Measurements from ENCODE around the gene SLC25A24.

SLC25A24 gene

DNA sequence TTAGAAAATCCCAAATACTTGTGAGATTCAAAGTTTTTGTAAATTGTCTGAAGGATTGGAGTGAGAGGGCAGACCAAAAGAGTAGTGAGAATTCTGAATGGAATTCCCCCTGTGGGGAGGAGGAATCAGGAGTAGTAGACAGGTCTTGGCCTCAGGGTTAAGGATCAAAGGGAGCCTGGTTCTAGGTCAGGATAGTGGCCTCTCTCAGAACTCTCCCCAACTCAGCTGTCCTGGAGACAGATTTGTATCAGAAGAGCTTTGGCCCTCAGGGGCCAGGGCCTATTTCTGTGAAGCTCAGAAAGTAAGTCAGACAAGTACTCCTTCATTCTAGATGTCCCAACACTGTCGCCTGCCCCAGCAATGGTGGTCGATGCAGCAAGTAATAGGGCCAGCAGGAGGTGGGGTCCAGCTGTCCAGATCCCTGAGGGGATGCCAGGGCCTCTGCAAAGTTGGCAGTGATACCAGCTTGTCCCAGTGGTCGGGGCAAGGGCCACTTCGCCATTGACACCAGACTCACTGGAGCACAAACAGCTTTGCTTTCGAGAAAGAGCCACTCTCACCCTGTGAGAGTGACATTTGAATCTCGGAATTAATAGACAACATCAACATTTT is 115.2 kb downstream of the SLC25A24 start:
- TF ChIP-seq CTCF (IDR thresholded peaks at IDR 0.05; ENCODE audit: extremely low read depth, insufficient read depth, missing control alignments): no peak
- in situ Hi-C loops (cut with MboI; ENCODE audit: low pct_unique_long_range_greater_than_20kb, low sequenced_read_pairs, unreplicated experiment): no loop called here
- no peak for DNase-seq (ENCODE audit: low spot score)

All from GM13977 (cell line).